ENCODE results near the gene CASZ1.

DNA sequence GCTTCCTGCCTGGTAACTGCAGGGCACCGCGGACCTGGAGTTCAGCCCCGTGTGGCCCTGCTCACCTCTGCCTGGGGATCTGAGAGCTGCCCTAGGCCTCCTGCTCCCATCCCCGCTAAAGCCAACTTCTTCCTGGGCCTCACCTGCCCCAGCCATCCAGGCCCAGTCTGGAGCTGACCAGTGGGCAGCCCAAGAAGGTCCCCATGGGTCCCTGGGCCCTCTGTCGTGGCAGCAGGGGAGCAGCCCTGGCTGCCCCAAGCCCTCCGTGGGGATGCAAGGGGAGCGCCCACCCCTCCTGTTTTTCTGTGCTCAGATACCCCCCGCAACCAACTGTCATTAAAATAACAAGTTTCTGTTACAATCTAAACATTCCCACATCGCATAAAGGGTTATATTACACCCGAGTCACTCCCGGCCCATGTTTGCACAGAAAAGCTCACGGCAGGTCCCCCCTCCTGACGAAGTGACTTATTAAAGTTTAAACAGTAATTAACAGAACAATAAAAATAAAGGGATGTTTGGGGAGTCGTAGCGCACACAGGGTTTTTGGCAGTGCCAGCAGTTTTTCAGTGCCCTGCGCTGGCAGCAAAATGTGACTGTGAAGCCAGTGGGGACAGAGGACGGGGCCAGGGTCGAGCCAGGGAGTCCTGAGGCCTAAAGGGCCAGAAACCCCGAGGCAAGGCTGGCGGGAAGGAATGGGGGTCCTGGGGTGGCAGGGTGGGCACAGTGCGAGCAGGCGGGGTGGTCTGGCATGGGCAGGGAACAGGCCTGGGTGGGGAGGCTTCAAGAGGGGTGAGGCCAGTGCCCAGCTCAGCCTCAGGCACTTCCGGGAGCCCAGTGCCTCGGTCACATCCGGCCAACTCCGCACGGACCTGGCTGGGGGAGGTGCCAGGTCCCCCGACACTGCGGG, 121.5 kb downstream of the CASZ1 start:
- TF ChIP-seq SUZ12 (IDR thresholded peaks at IDR 0.05; ENCODE audit: extremely low read depth, insufficient read depth, insufficient read length) (no peak), YY1 (IDR thresholded peaks at IDR 0.05; ENCODE audit: insufficient read depth, insufficient read length) (no peak), ZNF274 (IDR thresholded peaks at IDR 0.05; ENCODE audit: low read depth, low read length) (no peak)
